Cardiac muscle cell (in vitro differentiated cells and primary cell): ENCODE results near the gene KIF6. TPM values are rescaled to one million over a fixed set of nuclear protein-coding genes. Genes with fewer than 3 reads are reported as not detected.

Experiments used
- DNase-seq, 2 donors: peaks; one replicate each; pipeline versions ENCODE4 v3.0.0 to v3.0.0-alpha.2; 2010 to 2017; ENCODE audit warnings: low read depth in 1 of 2, low spot score in 1 of 2
- H3K27ac ChIP-seq: fragments of 200-600 bp; sonication (generic); 2 replicates; pipeline ENCODE4 v1.5.1; 2016
- H3K27me3 ChIP-seq: fragments of 200-600 bp; sonication (generic); 2 replicates; pipeline ENCODE4 v1.6.0; 2016; ENCODE audit warnings: control low read depth
- H3K36me3 ChIP-seq: fragments of 200-600 bp; sonication (generic); 2 replicates; pipeline ENCODE4 v1.5.1; 2016; ENCODE audit warnings: control low read depth
- H3K4me1 ChIP-seq: fragments of 200-600 bp; sonication (generic); 2 replicates; pipeline ENCODE4 v1.8.1; 2017; ENCODE audit warnings: low read depth, mild to moderate bottlenecking, mixed run types
- H3K4me3 ChIP-seq: fragments of 200-600 bp; sonication (generic); 2 replicates; pipeline ENCODE4 v1.5.1; 2016; ENCODE audit warnings: mild to moderate bottlenecking
- H3K9me3 ChIP-seq: fragments of 200-600 bp; sonication (generic); 2 replicates; pipeline ENCODE4 v1.5.1; 2017; ENCODE audit warnings: low read depth, mild to moderate bottlenecking, control low read depth
- polyA plus RNA-seq: library from polyadenylated mRNA; unstranded; fragments of >200 nt; fragmentation: Nextera tagmentation; extraction: Ambion mirVana; gene quantifications from 2 replicates; pipeline ENCODE4 v1.2.1, GENCODE V29; 2016
- total RNA-seq: library from RNA; depleted of rRNA; stranded (reverse); fragments of >200 nt; gene quantifications from 2 replicates; pipeline ENCODE4 v1.2.3, GENCODE V29; 2016
- TF ChIP-seq, protein P1 (sequence below): IDR thresholded peaks from 2 replicates; pipeline ENCODE4 v1.5.1; 2012; ENCODE audit warnings: low read depth, mild to moderate bottlenecking, low read length

Gene KIF6
- total and polyA plus RNA-seq, 2 experiments from 2014 or later: 0.69 to 1.7 TPM

DNA sequence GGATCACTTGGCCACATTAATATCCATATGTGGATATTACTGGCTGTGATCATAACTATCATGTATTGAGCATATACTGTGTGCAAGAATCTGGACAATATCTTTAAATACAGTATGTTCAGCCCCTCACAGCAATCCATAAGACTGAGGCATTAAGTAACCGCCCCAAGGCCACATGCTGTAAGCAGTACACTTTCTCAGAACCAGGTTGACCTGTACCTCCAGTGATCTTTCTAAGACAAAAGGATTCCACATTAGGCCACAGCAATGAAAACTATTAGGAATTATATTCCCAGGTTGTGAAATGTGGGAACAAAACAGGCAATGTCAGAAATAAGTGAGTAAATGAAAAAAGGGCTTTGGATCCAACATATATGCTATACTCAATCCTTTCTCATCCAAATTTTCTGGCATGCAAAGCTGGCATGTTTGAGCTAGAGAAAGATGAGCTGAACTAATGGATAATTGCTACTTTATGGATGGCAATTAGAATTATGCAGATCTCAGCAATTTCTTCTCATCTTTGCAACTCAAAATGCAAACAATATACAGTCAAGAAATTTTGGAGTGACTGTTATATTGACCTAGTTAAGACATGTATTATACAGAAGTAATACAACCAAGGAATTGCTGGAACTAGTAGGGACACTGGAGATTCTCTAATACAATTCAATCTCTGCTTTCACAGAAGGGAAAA is 86.9 kb downstream of the KIF6 start:
- no peaks in the 10 kb centered on the region for H3K27me3 ChIP-seq
- H3K4me3 ChIP-seq: no peak overlapping the region
- no peaks in the 10 kb centered on the region for H3K36me3 ChIP-seq
- no peaks in the 10 kb centered on the region for H3K4me1 ChIP-seq
- TF ChIP-seq, protein P1, sequence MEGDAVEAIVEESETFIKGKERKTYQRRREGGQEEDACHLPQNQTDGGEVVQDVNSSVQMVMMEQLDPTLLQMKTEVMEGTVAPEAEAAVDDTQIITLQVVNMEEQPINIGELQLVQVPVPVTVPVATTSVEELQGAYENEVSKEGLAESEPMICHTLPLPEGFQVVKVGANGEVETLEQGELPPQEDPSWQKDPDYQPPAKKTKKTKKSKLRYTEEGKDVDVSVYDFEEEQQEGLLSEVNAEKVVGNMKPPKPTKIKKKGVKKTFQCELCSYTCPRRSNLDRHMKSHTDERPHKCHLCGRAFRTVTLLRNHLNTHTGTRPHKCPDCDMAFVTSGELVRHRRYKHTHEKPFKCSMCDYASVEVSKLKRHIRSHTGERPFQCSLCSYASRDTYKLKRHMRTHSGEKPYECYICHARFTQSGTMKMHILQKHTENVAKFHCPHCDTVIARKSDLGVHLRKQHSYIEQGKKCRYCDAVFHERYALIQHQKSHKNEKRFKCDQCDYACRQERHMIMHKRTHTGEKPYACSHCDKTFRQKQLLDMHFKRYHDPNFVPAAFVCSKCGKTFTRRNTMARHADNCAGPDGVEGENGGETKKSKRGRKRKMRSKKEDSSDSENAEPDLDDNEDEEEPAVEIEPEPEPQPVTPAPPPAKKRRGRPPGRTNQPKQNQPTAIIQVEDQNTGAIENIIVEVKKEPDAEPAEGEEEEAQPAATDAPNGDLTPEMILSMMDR: no peak
- H3K9me3 ChIP-seq: no peaks in the 10 kb centered on the region
- no peak for DNase-seq
- no peak overlapping the region for H3K27ac ChIP-seq

DNA sequence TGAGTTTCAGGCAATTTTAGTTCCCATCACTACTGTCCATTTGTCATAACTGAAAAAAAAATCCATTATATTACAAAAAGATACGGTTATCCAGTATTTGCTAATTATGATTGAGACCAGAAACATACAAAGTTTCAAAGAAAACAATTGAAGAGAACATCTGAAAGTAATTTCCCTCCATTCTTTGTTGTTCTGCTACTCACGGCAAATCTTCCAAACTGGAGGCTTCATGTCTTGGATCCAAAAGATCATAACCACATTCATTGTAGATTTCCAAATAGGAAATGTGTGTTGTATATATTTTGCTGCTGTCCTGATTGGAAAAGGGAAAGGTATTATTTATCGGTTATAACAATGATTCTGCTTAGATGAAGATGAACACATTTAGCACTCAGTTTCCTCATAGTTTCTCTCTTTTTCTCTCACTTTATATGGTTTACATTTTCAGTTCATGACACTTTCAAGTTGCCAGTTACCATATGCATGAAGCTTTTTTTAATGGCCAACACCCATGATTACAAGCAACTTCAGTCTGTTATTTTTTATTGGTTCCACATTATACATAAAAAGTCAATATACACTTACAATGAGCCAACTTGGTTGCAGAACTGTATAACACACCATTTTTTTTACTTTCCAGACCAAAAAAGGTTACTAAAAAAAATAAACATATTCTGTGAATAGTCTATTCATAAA is 90.4 kb downstream of the KIF6 start:
- Histone ChIP-seq H3K36me3 (no peaks in the 10 kb centered on the region), H3K27me3 (no peaks in the 10 kb centered on the region), H3K27ac (no peak overlapping the region), H3K4me1 (no peaks in the 10 kb centered on the region), H3K9me3 (no peaks in the 10 kb centered on the region), H3K4me3 (no peak overlapping the region)
- TF ChIP-seq, protein P1: no peak
- no peak for DNase-seq

DNA sequence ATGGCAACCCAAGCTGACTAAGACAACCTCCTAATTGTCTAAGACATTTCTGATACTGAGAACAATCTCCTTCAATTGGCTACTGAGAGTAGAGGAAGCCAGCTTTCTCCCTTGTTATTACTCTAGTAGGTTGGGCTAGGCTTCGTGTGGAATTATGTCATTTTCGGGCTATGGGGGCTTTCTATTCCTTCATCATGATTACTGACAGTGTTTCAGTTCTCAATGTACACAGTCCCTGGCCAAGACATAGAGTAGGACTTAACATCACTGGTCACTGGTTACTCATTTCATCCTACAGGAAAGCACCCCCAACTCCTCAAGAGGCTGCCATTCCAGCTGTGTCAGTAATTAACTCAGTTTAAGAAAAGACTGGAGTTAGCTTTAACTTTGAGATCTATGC is 100.0 kb downstream of the KIF6 start:
- Histone ChIP-seq H3K36me3 (no peaks in the 10 kb centered on the region), H3K27ac (no peak overlapping the region), H3K9me3 (no peaks in the 10 kb centered on the region), H3K4me1 (no peaks in the 10 kb centered on the region), H3K27me3 (no peaks in the 10 kb centered on the region), H3K4me3 (no peak overlapping the region)
- no peak for DNase-seq
- TF ChIP-seq, protein P1: no peak

GRCh38 chr6:39623750-39624149 is 101.5 kb downstream of the KIF6 start:
- TF ChIP-seq, protein P1: no peak
- no peak overlapping the region for H3K27ac ChIP-seq

GRCh38 chr6:39617520-39617919 is 107.7 kb downstream of the KIF6 start:
- Histone ChIP-seq H3K4me3 (no peak overlapping the region), H3K4me1 (no peaks in the 10 kb centered on the region), H3K27ac (no peak overlapping the region), H3K36me3 (no peaks in the 10 kb centered on the region), H3K27me3 (no peaks in the 10 kb centered on the region), H3K9me3 (no peaks in the 10 kb centered on the region)
- no peak for DNase-seq
- TF ChIP-seq, protein P1: no peak

More at GRCh38 chr6:39623750-39624149, 101.5 kb downstream of the KIF6 start:
- Histone ChIP-seq H3K36me3 (no peaks in the 10 kb centered on the region), H3K4me1 (no peaks in the 10 kb centered on the region), H3K9me3 (no peaks in the 10 kb centered on the region), H3K27me3 (no peaks in the 10 kb centered on the region), H3K4me3 (no peak overlapping the region)
- DNase-seq: peak in 1 of 2 donors; percentile 15
